Hepatocyte (in vitro differentiated cells): ENCODE data around the gene SAMD4A. TPM values are rescaled to one million over a fixed set of nuclear protein-coding genes. Genes with fewer than 3 reads are reported as not detected.

Experiments used
- DNase-seq: peaks from one replicate; pipeline ENCODE4 v3.0.0-alpha.2; 2016; ENCODE audit warnings: low spot score
- H2AFZ ChIP-seq: fragments of 200-600 bp; sonication (generic); 2 replicates; pipeline ENCODE4 v1.6.0; 2016; ENCODE audit warnings: antibody characterized with exemption, mild to moderate bottlenecking
- H3K27ac ChIP-seq: fragments of 200-600 bp; sonication (generic); 2 replicates; pipeline ENCODE4 v1.5.1; 2016; ENCODE audit warnings: mild to moderate bottlenecking
- H3K27me3 ChIP-seq: fragments of 200-600 bp; sonication (generic); 2 replicates; pipeline ENCODE4 v1.6.1; 2016
- H3K36me3 ChIP-seq: fragments of 200-600 bp; sonication (generic); replicated peaks from 2 replicates; pipeline ENCODE4 v1.5.1; 2016; ENCODE audit warnings: low read depth; ENCODE audit not compliant: insufficient read depth
- H3K4me1 ChIP-seq: fragments of 200-600 bp; sonication (generic); 2 replicates; pipeline ENCODE4 v1.5.1; 2016; ENCODE audit warnings: mild to moderate bottlenecking, moderate library complexity; ENCODE audit not compliant: insufficient read depth
- H3K4me2 ChIP-seq: fragments of 200-600 bp; sonication (generic); 2 replicates; pipeline ENCODE4 v1.6.0; 2016
- H3K4me3 ChIP-seq: fragments of 200-600 bp; sonication (generic); 2 replicates; pipeline ENCODE4 v1.5.1; 2016; ENCODE audit warnings: mild to moderate bottlenecking
- H3K79me2 ChIP-seq: fragments of 200-600 bp; sonication (generic); 2 replicates; pipeline ENCODE4 v1.6.0; 2017; ENCODE audit warnings: mild to moderate bottlenecking
- H3K9me2 ChIP-seq: fragments of 200-600 bp; sonication (generic); replicated peaks from 2 replicates; pipeline ENCODE4 v1.6.0; 2017; ENCODE audit warnings: mild to moderate bottlenecking; ENCODE audit not compliant: insufficient read depth
- H3K9me3 ChIP-seq: fragments of 200-600 bp; sonication (generic); 2 replicates; pipeline ENCODE4 v1.5.1; 2016; ENCODE audit warnings: low read depth, mild to moderate bottlenecking
- H4K20me1 ChIP-seq: fragments of 200-600 bp; sonication (generic); 2 replicates; pipeline ENCODE4 v1.6.0; 2016; ENCODE audit warnings: mild to moderate bottlenecking; ENCODE audit not compliant: insufficient read depth, poor library complexity, severe bottlenecking
- EZH2 ChIP-seq: fragments of 200-600 bp; sonication (generic); IDR thresholded peaks from 2 replicates; pipeline ENCODE4 v1.6.1; 2016; ENCODE audit warnings: antibody characterized with exemption, mild to moderate bottlenecking, borderline replicate concordance
- EZH2phosphoT487 ChIP-seq: fragments of 200-600 bp; sonication (generic); IDR thresholded peaks from one replicate; pipeline ENCODE4 v1.6.1; 2018; ENCODE audit warnings: antibody characterized with exemption, mild to moderate bottlenecking, low read depth, moderate library complexity; ENCODE audit not compliant: unreplicated experiment, severe bottlenecking
- WGBS: methylation state at CpG from one replicate; pipeline ENCODE4 v1.1.6; 2016; ENCODE audit warnings: low lambda C conversion rate; ENCODE audit errors: missing lambda C conversion rate; 5-methylcytosine and 5-hydroxymethylcytosine counted together
- polyA plus RNA-seq: library from polyadenylated mRNA; unstranded; fragments of >200 nt; fragmentation: Nextera tagmentation; extraction: Ambion mirVana; gene quantifications from 2 replicates; pipeline ENCODE4 v1.2.1, GENCODE V29; 2016
- total RNA-seq: library from RNA; depleted of rRNA; stranded (reverse); fragments of >200 nt; gene quantifications from 2 replicates; pipeline ENCODE4 v1.2.3, GENCODE V29; 2014
- TF ChIP-seq, protein P1 (sequence below): fragments of 200-600 bp; sonication (generic); IDR thresholded peaks from 2 replicates; pipeline ENCODE4 v1.5.1; 2016; ENCODE audit warnings: antibody characterized with exemption, mild to moderate bottlenecking; ENCODE audit not compliant: poor library complexity

Gene SAMD4A
- total and polyA plus RNA-seq, 2 experiments from 2014 or later = 10.5 to 15.7 TPM

DNA sequence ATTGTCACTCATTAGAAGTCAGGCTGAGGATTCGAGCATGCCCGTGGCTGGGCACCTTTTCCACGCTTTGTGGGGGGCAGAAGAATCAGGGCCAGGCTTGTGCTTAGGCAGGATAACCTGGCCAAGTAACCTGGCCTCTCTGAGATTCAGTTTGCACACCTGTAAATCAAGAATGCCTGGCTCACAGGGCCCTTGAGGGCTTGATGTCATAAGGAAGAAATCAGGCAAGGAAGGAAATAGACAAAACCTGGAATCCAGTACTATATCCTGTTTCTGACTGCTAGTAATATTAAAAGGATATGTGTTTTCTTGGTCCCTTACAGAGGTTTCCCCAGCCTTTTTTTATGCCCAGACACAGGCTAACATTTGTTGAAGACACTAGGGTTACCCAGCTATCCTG is 91.9 kb downstream of the SAMD4A start:
- no peak for DNase-seq
- Histone ChIP-seq H4K20me1 (no peaks in the 10 kb centered on the region), H3K4me3 (no peak overlapping the region), H3K36me3 (no peaks in the 10 kb centered on the region), H3K27me3 (no peaks in the 10 kb centered on the region), H2AFZ (no peak overlapping the region), H3K27ac (no peak overlapping the region), H3K4me1 (peaks cover 2% of the 10 kb centered on the region), H3K79me2 (peaks cover 30% of the 10 kb centered on the region), H3K9me2 (no peaks in the 10 kb centered on the region), H3K9me3 (no peaks in the 10 kb centered on the region), H3K4me2 (no peak overlapping the region)
- TF ChIP-seq, protein P1, sequence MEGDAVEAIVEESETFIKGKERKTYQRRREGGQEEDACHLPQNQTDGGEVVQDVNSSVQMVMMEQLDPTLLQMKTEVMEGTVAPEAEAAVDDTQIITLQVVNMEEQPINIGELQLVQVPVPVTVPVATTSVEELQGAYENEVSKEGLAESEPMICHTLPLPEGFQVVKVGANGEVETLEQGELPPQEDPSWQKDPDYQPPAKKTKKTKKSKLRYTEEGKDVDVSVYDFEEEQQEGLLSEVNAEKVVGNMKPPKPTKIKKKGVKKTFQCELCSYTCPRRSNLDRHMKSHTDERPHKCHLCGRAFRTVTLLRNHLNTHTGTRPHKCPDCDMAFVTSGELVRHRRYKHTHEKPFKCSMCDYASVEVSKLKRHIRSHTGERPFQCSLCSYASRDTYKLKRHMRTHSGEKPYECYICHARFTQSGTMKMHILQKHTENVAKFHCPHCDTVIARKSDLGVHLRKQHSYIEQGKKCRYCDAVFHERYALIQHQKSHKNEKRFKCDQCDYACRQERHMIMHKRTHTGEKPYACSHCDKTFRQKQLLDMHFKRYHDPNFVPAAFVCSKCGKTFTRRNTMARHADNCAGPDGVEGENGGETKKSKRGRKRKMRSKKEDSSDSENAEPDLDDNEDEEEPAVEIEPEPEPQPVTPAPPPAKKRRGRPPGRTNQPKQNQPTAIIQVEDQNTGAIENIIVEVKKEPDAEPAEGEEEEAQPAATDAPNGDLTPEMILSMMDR = no peak
- TF ChIP-seq EZH2phosphoT487 (no peak), EZH2 (no peak)
- WGBS = 98% methylated on average over 3 of the region's 3 CpGs

DNA sequence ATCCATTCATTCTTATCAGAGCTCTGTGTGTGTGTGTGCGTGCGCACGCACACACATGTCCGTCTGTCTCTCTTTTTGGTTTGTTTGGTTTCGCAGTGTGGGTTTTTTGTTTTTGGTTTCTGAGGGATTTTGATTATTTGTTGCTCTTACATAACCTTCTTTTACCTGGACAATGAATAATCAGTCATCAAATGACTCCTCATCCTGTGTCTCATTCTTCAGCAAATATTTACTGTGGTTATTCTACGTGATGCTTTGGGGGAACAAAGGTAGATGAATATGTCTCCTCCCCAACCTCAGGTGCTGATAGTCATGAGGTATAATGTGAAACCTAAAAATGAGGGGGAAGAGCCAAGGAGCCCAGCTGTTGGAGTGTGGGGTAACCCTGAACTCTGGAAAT is 92.4 kb downstream of the SAMD4A start:
- Histone ChIP-seq H4K20me1 (no peaks in the 10 kb centered on the region), H3K9me3 (no peaks in the 10 kb centered on the region), H2AFZ (no peak overlapping the region), H3K36me3 (no peaks in the 10 kb centered on the region), H3K4me2 (no peak overlapping the region), H3K27ac (no peak overlapping the region), H3K4me3 (no peak overlapping the region), H3K4me1 (no peaks in the 10 kb centered on the region), H3K27me3 (no peaks in the 10 kb centered on the region), H3K9me2 (no peaks in the 10 kb centered on the region), H3K79me2 (peaks cover 30% of the 10 kb centered on the region)
- no peak for TF ChIP-seq EZH2
- TF ChIP-seq, protein P1 = no peak
- no peak for TF ChIP-seq EZH2phosphoT487
- DNase-seq = no peak
- WGBS = 74% methylated on average over 6 of the region's 6 CpGs

DNA sequence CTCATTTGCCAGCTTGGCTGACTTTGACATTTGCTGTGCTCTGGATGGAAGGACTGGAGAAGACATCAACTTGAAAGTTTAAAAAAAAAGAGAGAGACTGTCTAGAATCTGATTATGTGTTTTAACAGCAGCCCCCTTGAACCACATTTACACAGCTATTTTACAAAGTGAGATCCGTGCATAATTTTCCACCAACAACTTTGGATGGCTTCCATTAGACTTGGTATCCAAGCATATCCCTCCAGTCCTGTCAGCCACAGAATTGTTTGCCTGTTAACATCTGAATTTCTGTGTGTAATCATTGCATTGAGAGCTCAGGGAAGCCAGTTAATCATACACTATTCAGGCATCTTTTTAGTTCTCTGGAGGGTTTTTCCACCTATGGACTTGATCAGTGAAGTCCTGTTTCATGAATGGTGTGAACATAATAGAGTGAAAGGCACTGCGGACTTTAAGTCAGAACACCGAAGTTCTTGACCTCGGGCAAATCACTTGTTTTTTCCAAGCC is 93.7 kb downstream of the SAMD4A start:
- H3K27me3 ChIP-seq = no peaks in the 10 kb centered on the region
- H3K79me2 ChIP-seq = peaks cover 21% of the 10 kb centered on the region
- no peak overlapping the region for H3K4me3 ChIP-seq
- H3K36me3 ChIP-seq = no peaks in the 10 kb centered on the region
- H3K27ac ChIP-seq = no peak overlapping the region
- H3K4me2 ChIP-seq = no peak overlapping the region
- no peak for DNase-seq
- H3K9me2 ChIP-seq = no peaks in the 10 kb centered on the region
- H3K4me1 ChIP-seq = no peaks in the 10 kb centered on the region
- H2AFZ ChIP-seq = no peak overlapping the region
- no peak for TF ChIP-seq EZH2phosphoT487
- TF ChIP-seq, protein P1 = no peak
- no peak for TF ChIP-seq EZH2
- H3K9me3 ChIP-seq = no peaks in the 10 kb centered on the region
- WGBS = 71% methylated on average over 4 of the region's 4 CpGs
- no peaks in the 10 kb centered on the region for H4K20me1 ChIP-seq
